Measurements from ENCODE around the gene CDC42EP2.

DNA sequence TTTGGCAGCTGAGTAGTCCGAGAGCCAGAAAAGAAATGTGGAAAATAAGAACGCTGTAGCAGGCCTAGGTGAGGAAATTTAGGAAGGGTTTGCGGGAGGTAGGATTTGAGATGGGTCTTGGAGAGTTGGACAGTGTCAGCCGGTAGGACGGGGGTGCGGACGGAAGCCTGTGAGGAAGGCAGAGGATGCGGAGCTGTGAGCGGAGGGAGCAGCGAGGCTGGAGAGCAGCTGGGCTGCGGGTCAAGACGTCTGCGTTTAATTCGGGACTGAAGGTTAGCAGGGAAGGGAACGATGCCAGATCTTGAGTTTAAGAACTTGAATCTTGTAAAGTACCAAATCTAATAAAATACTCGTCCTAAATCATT is 39.2 kb downstream of the CDC42EP2 start:
- no peak for TF ChIP-seq CTCF (IDR thresholded peaks at IDR 0.05)
- TF ChIP-seq POLR2A (IDR thresholded peaks at IDR 0.05) = no peak
- no peak for TF ChIP-seq POLR2AphosphoS5 (IDR thresholded peaks at IDR 0.05)
